Measurements from ENCODE around the gene INS. TPM values are rescaled to one million over a fixed set of nuclear protein-coding genes. Genes with fewer than 3 reads are reported as not detected.

INS gene
- not detected for total RNA-seq

GRCh38 chr11:2160736-2161259 lies at the start of gene INS:
Gene INS (minus strand): TSS chr11:2161209. CDS start chr11:2160971, 238 bp downstream.
- H3K36me3 ChIP-seq: no peaks in the 10 kb centered on the region
- no CpG with 5 or more reads among the region's 13 CpGs for WGBS, 2 donors
- peaks cover 0 to 96% (median 0%) of the 10 kb centered on the region in 4 donors for H3K27me3 ChIP-seq
- DNase-seq: no peak
- H3K4me3 ChIP-seq: no peak within 1 kb of the TSS
- peaks cover 0 to 9% (median 0%) of the 10 kb centered on the region in 3 donors for H3K4me1 ChIP-seq
- intact Hi-C loops (cut with DNase I): no loop called here
- H3K9me3 ChIP-seq: no peaks in the 10 kb centered on the region
- H3K27ac ChIP-seq: no peak within 1 kb of the TSS
- TF ChIP-seq POLR2A (IDR thresholded peaks at IDR 0.05) (no peak), CTCF (IDR thresholded peaks at IDR 0.05) (no peak)

DNA sequence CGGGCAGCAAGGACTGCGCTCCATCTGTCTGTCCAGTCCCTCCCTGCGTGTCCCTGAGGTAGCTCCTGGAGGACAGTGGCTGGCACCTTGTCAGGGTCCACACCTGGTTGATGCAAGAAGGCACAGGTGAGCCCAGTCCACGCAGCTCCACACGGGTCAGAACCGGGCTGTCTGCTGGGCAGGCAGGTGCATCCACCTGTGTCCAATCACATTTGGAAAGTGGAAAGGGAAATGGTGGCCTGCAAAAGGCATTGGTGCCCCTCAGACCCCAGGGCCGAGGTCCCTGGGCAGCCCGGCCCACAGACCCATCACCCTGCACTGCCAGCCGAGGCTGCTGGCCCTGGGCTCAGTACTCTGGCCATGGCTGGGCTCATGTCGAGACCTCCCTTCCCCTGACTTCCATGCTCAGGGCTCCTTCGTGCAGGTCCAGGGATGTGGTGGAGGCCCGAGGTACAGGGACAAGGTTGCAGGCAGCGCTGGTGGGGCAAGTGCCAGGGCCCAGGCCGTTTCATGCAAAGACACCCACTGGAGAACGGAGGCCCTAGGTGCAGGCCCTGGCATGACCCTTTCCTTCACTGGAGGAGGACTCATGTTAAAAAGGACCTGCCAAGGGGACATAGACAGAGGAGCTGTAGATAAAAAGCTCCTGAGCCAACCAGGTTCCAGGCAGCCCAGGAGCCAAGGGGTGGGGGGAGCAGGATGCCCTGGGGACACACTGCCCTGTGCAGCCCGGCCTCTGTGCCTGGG lies 49.5 kb upstream of the INS start:
- Histone ChIP-seq H3K27ac (no peak overlapping the region), H3K4me1 (peaks cover 0 to 28% (median 0%) of the 10 kb centered on the region in 3 donors), H3K27me3 (peaks cover 0 to 81% (median 0%) of the 10 kb centered on the region in 4 donors), H3K4me3 (no peak overlapping the region), H3K9me3 (peaks cover 0 to 5% (median 0%) of the 10 kb centered on the region in 3 donors), H3K36me3 (no peaks in the 10 kb centered on the region)
- DNase-seq: no peak
- 58 to 60% methylated on average over 1 to 2 of the region's 16 CpGs for WGBS, 2 donors
- no peak for TF ChIP-seq CTCF (IDR thresholded peaks at IDR 0.05)
- no peak for TF ChIP-seq POLR2A (IDR thresholded peaks at IDR 0.05)
- intact Hi-C loops (cut with DNase I): no loop called here

GRCh38 chr11:2209900-2210321 lies 48.9 kb upstream of the INS start:
- DNase-seq: no peak
- no peaks in the 10 kb centered on the region for H3K36me3 ChIP-seq
- H3K27me3 ChIP-seq: peaks cover 0 to 78% (median 0%) of the 10 kb centered on the region in 4 donors
- intact Hi-C loops (cut with DNase I): no loop called here
- no CpG with 5 or more reads among the region's 12 CpGs for WGBS, 2 donors
- no peak overlapping the region for H3K27ac ChIP-seq
- peaks cover 0 to 28% (median 0%) of the 10 kb centered on the region in 3 donors for H3K4me1 ChIP-seq
- H3K4me3 ChIP-seq: no peak overlapping the region
- peaks cover 0 to 5% (median 0%) of the 10 kb centered on the region in 3 donors for H3K9me3 ChIP-seq
- no peak for TF ChIP-seq CTCF (IDR thresholded peaks at IDR 0.05)
- TF ChIP-seq POLR2A (IDR thresholded peaks at IDR 0.05): no peak

DNA sequence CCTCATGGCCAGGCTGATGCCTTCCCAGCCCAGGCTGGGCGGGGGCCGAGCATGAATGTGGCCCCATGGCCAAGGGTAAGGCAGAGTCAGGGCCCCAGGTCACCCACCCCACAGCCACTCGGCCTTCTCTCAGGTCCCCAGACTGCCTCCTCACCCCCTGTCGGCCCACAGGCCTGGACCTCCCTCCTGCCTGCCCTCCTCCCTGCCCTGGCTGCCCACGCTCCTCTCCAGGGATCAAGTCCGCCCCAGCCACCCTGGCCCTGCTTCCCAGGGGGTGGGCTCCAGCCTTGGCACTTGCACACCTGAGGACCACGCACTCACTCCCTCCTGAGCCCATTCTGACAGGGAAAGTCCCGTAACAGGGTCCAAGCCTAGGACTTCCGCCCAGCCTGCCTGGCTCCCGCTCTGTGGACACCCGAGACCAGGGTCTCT lies 48.4 kb upstream of the INS start:
- Histone ChIP-seq H3K27ac (no peak overlapping the region), H3K4me3 (no peak overlapping the region), H3K4me1 (peaks cover 0 to 28% (median 0%) of the 10 kb centered on the region in 3 donors), H3K9me3 (peaks cover 0 to 5% (median 0%) of the 10 kb centered on the region in 3 donors), H3K27me3 (peaks cover 0 to 78% (median 0%) of the 10 kb centered on the region in 4 donors), H3K36me3 (no peaks in the 10 kb centered on the region)
- no peak for DNase-seq
- TF ChIP-seq POLR2A (IDR thresholded peaks at IDR 0.05): no peak
- TF ChIP-seq CTCF (IDR thresholded peaks at IDR 0.05): no peak
- 100% methylated on average over 2 of the region's 11 CpGs; no CpG with 5 or more reads in 1 of the 2 donors for WGBS, 2 donors
- intact Hi-C loops (cut with DNase I): no loop called here

DNA sequence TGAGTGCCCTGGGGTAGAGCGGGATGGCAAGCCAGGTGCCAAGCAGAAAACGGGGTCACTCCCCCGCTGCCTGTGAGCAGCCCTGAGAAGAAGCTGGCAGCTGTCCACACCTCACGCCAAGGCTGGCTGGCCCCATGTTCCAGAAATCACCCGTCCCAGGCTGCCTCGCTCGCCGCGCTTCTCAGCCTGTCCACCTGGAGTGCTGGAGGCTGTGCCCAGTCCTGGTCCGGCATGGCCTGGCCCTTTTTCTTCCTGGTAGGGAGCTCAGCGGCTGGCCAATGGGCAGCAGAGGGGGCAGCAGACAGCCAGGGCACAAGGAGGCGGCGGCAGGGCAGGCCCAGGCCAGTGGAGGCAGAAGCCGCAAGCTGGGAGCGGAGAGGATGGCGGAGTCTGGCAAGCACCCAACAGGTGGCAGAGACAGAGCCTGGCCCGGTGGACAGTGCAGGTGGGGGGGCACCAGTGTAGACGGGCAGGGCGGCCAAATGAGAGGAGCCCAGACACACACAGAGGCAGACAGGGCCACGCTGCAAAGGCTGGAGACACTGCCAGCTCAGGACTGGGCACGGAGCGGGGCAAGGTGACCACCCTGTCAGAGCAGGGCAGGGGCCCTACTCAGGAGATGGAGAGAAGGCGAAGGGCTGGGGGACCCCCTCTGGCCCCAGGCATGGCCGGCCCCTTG lies 47.8 kb upstream of the INS start:
- Histone ChIP-seq H3K36me3 (no peaks in the 10 kb centered on the region), H3K4me3 (no peak overlapping the region), H3K4me1 (peaks cover 0 to 33% (median 0%) of the 10 kb centered on the region in 3 donors), H3K27ac (no peak overlapping the region), H3K27me3 (peaks cover 0 to 76% (median 0%) of the 10 kb centered on the region in 4 donors), H3K9me3 (peaks cover 0 to 5% (median 0%) of the 10 kb centered on the region in 3 donors)
- no peak for TF ChIP-seq POLR2A (IDR thresholded peaks at IDR 0.05)
- no peak for TF ChIP-seq CTCF (IDR thresholded peaks at IDR 0.05)
- WGBS, 2 donors: 37 to 49% methylated on average over 6 to 9 of the region's 24 CpGs
- DNase-seq: no peak
- intact Hi-C loops (cut with DNase I): no loop called here

All from esophagus squamous epithelium (tissue), 5 donors.